GM18909 (cell line): Measurements from ENCODE around the gene IPMK.
"Not testable (repeated sequence)": the region's sequence is repeated elsewhere in the genome, so short reads cannot be mapped to it uniquely, and the experiment has no call there.

ENCODE experiments used
- ATAC-seq: cut with Tn5 transposase; IDR thresholded peaks from one replicate; pipeline ENCODE4 v1.9.1; 2021; ENCODE audit warnings: mild to moderate bottlenecking; ENCODE audit not compliant: unreplicated experiment, poor library complexity

IPMK gene

DNA sequence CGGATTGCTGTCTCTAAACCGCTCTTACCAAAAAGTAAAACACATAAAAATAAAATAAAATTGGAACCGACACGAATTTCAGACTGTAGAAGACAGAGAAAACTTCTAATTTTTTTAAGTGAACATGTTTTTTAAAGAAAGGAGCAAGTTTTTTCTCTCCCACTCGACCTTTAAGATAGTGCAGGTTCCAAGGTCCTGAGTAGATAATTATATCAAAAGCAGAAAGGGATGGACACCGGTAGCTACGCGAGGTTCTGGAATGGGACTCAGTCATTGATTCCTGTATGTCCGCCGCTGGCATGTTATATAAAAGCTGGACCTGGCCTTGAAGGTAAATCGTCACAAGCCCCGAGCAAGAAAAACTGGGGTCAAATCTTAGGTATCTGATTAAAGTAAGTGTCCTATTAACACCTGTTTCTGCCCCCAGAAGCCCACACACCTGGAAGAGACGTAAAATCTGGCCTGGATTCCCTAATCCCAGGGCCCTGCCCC, 806 bp upstream of the IPMK start:
- peak; percentile 0 for ATAC-seq

DNA sequence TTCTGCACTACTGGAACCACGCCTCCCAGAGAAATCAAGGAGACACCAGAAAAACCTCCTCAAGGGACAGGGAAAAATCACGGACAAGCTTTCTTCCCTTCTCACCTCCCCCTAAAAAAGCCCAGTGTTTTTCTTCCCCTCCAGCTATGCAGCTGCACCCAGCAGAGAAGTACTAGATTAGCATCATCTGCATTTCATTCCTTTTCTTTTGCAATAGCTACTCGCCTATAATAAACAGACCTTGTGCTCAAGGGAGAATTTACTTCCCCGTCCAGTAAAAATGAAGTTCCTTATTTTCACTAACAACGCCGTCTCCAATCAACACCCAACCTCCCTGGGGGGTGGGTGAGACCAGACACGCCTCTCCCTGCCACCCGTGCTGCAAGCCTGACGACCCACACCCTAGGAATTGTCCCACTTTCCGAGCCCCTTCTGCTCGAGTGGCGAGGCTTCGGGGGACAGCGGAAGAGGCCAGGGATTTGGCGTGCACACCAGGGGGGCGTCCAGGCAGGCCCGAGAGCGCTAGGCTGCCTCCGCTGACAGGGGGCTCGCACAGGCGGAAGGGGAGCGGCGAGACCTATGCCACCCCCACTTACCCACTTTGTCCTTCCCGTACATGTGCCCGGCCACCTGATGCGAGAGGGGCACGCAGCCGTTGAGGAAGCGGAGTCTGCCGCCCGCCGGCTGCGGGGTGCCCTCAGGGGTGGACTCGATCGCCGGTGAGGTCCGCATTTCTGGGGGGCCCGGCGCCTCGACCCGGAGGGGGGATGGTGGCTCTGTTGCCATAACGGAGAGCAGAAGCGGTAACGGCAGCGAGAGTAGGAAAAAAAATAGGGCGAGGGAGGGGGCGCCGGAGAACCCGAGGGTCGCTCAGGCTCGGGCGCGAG, 625 bp downstream of the IPMK start:
- ATAC-seq: peak; percentile 12

- peak; percentile 18 for ATAC-seq
Observed at GRCh38 chr10:58266003-58266825, 1.5 kb downstream of the IPMK start.

GRCh38 chr10:58265249-58265648, 2.4 kb downstream of the IPMK start:
- no peak for ATAC-seq

- no peak for ATAC-seq
Observed at GRCh38 chr10:58264780-58265179, 2.9 kb downstream of the IPMK start.

- no peak for ATAC-seq
Observed at GRCh38 chr10:58262766-58263165, 4.9 kb downstream of the IPMK start.

DNA sequence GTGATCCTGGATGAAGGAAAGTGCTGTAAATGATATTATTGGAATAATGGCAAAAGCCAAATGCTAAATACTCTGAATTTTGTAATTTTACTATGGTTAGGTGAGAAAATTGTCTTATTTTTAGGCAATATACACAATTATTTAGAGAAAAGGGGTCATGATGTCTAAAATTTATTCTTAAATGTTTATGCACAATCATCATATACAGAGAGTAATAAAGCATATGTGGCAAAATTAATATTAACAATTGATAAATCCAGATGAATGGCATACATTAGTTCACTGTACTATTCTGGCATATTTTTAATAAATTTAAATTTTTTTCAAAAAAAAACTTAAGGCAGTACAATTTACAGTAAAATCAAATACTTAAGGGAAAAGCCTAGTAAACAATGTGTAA, 7.4 kb downstream of the IPMK start:
- ATAC-seq: no peak

DNA sequence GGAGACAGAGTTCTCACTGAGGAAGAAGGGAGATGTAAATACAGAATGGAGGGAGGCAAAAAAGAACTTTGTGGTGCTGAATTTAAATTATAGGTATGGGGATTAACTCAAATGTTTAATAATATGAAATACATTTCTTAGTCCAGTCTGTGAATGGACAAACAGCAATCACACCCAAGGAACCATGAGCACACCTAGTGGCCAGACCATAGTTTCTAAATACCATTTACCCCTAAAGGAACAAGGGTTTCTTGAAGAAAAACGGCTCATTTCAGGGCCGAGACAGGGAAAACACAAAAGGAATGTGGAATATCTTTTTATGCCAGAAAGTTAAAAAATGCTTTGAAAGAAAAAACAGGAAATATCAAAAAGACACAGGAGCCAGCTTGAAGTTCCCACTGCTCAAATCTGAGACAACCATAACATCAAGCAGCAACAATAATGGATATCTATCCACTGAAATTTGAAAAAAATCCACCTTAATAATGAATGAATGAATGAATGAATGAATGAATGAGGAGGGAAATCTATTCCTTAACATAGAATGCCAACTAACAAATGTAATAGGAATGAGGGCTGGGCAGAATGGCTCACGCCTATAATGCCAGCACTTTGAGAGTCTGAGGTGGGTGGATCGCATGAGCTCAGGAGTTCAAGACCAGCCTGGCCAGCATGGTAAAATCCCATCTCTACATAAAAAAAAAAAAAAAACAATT, 8.6 kb downstream of the IPMK start:
- no peak for ATAC-seq

- ATAC-seq: not testable (repeated sequence)
Observed at GRCh38 chr10:58256013-58256780, 11.5 kb downstream of the IPMK start.

GRCh38 chr10:58254644-58255043, 13.1 kb downstream of the IPMK start:
- no peak for ATAC-seq

- no peak for ATAC-seq
Observed at GRCh38 chr10:58253184-58253583, 14.5 kb downstream of the IPMK start.

DNA sequence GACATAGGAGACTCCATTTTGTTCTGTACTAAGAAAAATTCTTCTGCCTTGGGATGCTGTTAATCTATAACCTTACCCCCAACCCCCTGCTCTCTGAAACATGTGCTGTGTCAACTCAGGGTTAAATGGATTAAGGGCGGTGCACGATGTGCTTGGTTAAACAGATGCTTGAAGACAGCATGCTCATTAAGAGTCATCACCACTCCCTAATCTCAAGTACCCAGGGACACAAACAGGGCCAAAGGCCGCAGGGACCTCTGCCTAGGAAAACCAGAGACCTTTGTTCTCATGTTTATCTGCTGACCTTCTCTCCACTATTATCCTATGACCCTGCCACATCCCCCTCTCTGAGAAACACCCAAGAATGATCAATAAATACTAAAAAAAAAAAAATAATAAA, 23.0 kb downstream of the IPMK start:
- not testable (repeated sequence) for ATAC-seq

DNA sequence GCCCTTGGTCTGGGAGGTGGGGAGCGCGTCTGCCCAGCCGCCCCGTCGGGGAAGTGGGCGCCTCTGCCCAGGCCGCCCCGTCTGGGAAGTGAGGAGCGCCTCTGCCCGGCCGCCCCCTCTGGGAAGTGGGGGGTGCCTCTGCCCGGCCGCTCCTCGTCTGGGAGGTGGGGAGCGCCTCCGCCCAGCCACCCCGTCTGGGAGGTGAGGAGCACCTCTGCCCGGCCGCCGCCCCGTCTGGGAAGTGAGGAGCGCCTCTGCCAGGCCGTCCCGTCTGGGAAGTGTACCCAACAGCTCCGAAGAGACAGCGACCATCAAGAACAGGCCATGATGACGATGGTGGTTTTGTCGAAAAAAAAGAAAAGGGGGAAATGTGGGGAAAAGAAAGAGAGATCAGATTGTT, 23.5 kb downstream of the IPMK start:
- not testable (repeated sequence) for ATAC-seq

DNA sequence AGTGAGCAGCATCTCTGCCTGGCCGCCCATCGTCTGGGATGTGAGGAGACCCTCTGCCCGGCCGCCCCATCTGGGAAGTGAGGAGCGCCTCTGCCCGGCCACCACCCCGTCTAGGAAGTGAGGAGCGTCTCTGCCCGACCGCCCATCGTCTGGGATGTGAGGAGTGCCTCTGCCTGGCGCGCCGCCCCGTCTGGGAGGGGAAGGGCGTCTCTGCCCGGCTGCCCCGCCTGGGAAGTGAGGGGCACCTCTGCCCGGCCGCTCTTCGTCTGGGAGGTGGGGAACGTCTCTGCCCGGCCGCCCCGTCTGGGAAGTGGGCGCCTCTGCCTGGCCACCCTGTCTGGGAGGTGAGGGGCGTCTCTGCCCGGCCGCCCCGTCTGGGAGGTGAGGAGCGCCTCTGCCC, 23.9 kb downstream of the IPMK start:
- not testable (repeated sequence) for ATAC-seq

DNA sequence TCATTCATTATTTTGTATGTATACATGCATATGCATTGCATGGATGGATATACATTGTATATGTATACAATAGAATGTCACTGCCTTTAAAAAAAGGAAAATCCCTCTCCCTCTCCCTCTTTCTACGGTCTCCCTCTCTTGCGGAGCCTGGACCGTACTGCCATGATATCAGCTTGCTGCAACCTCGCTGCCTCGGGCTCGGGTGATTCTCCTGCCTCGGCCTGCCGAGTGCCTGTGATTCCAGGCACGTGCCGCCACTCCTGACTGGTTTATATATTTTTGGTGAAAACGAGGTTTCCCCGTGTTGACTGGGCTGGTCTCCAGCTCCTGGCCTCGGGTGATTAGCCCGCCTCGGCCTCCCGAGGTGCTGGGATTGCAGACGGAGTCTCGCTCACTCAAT, 24.4 kb downstream of the IPMK start:
- no peak for ATAC-seq

DNA sequence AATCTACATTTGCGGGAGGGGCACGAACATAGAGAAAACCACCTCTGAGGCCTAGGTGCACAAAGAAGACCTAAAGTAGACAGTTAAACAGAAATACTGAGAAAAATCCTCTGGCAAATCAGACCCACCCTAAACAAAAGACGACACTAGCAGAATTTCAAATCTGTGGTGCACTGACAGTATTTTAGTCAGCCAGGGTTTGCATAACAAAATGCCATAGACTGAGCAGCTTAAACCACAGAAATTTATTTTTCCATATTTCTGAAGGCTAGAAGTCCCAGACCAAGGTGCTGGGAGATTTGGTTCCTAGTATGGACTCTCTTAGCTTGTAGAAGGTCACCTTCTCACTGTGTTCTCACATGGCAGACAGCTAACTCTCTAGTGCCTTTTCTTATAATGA, 26.3 kb downstream of the IPMK start:
- no peak for ATAC-seq

DNA sequence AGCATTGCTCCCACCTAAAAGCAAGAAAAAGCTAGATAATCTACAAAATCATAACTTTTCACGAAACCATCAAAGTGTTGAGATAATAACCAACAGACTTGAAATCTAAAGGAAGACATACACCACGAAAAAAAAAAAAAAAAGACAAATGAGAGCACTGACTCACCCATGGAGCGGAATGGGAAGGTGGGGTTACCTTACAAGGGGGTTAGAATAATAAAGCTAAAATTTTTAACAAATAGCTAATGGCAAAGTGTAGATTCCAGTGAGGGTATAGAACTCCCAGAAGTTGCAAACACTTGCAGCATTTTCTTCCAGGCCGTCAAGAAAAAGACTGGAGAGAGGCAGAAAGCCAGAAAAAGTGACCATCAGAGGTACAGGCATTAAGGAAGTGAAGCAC, 27.2 kb downstream of the IPMK start:
- no peak for ATAC-seq

- ATAC-seq: no peak
Observed at GRCh38 chr10:58239561-58240169, 28.0 kb downstream of the IPMK start.

GRCh38 chr10:58237014-58237834, 30.5 kb downstream of the IPMK start:
- ATAC-seq: no peak
